Colonic mucosa (tissue), 4 donors: Measurements from ENCODE around the gene ABLIM1. TPM values are rescaled to one million over a fixed set of nuclear protein-coding genes. Genes with fewer than 3 reads are reported as not detected.
A peak's percentile ranks its signal among the peaks of the same experiment; 100 is the strongest.

Experiments used
- DNase-seq: peaks from one replicate; pipeline ENCODE4 v3.0.0-alpha.2; 2020
- H3K27ac ChIP-seq: fragments of 200-600 bp; one replicate; pipeline ENCODE4 v1.8.0; 2021
- H3K27me3 ChIP-seq: fragments of 200-600 bp; one replicate; pipeline ENCODE4 v1.8.0; 2021
- H3K36me3 ChIP-seq: fragments of 200-600 bp; one replicate; pipeline ENCODE4 v1.8.0; 2021
- H3K4me1 ChIP-seq: fragments of 200-600 bp; one replicate; pipeline ENCODE4 v1.8.0; 2021; ENCODE audit warnings: mild to moderate bottlenecking
- H3K4me3 ChIP-seq: fragments of 200-600 bp; one replicate; pipeline ENCODE4 v1.8.0; 2021
- H3K9ac ChIP-seq, 2 donors: one replicate each; pipeline ENCODE4 v1.7.0; 2013; ENCODE audit warnings: control low read depth in 2 of 2, low read depth in 2 of 2, low read length in 2 of 2
- H3K9me3 ChIP-seq: fragments of 200-600 bp; one replicate; pipeline ENCODE4 v1.8.0; 2021
- CTCF ChIP-seq: fragments of 200-600 bp; IDR thresholded peaks from one replicate; pipeline ENCODE4 v1.8.0; 2022; ENCODE audit warnings: antibody characterized with exemption, mild to moderate bottlenecking
- intact Hi-C: fragments of 100-400 bp; cut with DNase I; formaldehyde crosslinking; loops from one replicate; pipeline ENCODE4 v1.14.1; 2022
- total RNA-seq, 2 donors: library from RNA; stranded (reverse); fragmentation: NEBNext Ultra II Directional in 1 of 2; extraction: Animal tissue kit (Norgen Biotek cat#: 25700) in 1 of 2; gene quantifications; one replicate each; pipeline ENCODE4 v1.2.1, GENCODE V29; 2021
- donor health status: healthy.
- donor health status: DM: no; HTN: no; CAD: no.
- donor health status: DM: no; HTN: no; CAD: no.

Gene ABLIM1
- total RNA-seq, 2 donors from 2014 or later: 118 to 131 TPM

GRCh38 chr10:114532226-114532625, 125.8 kb downstream of the ABLIM1 start:
- intact Hi-C loops: no loop called here
- H3K9ac ChIP-seq: no peak overlapping the region
- DNase-seq: no peak
- no peaks in the 10 kb centered on the region for H3K4me1 ChIP-seq
- no peak overlapping the region for H3K4me3 ChIP-seq
- no peaks in the 10 kb centered on the region for H3K9me3 ChIP-seq
- no peak for TF ChIP-seq CTCF
- H3K27ac ChIP-seq: no peak overlapping the region
- no peaks in the 10 kb centered on the region for H3K27me3 ChIP-seq
- H3K36me3 ChIP-seq: no peaks in the 10 kb centered on the region

- peak; percentile 94 for DNase-seq
- Histone ChIP-seq H3K9ac (peak overlapping the region; percentile 48 to 86), H3K27ac (peak overlapping the region; percentile 71), H3K4me1 (peaks cover 14% of the 10 kb centered on the region), H3K27me3 (no peaks in the 10 kb centered on the region), H3K36me3 (no peaks in the 10 kb centered on the region), H3K9me3 (no peaks in the 10 kb centered on the region), H3K4me3 (peak overlapping the region; percentile 27)
- intact Hi-C loops: no loop called here
- TF ChIP-seq CTCF: no peak
Measured at GRCh38 chr10:114526504-114527238, 131.4 kb downstream of the ABLIM1 start.

GRCh38 chr10:114526126-114526503, 132.0 kb downstream of the ABLIM1 start:
- intact Hi-C loops: no loop called here
- H3K9me3 ChIP-seq: no peaks in the 10 kb centered on the region
- no peak for DNase-seq
- no peaks in the 10 kb centered on the region for H3K27me3 ChIP-seq
- H3K27ac ChIP-seq: peak overlapping the region; percentile 71
- no peak for TF ChIP-seq CTCF
- no peaks in the 10 kb centered on the region for H3K36me3 ChIP-seq
- peaks cover 14% of the 10 kb centered on the region for H3K4me1 ChIP-seq
- H3K4me3 ChIP-seq: peak overlapping the region; percentile 27
- H3K9ac ChIP-seq: peak overlapping the region; percentile 48 to 86

GRCh38 chr10:114525368-114525949, 132.6 kb downstream of the ABLIM1 start:
- Histone ChIP-seq H3K36me3 (no peaks in the 10 kb centered on the region), H3K9me3 (no peaks in the 10 kb centered on the region), H3K27ac (peak overlapping the region; percentile 71), H3K27me3 (no peaks in the 10 kb centered on the region), H3K4me3 (peak overlapping the region; percentile 27), H3K9ac (peak overlapping the region in 1 of 2 donors; percentile 86), H3K4me1 (peaks cover 14% of the 10 kb centered on the region)
- DNase-seq: no peak
- intact Hi-C loops: no loop called here
- no peak for TF ChIP-seq CTCF

GRCh38 chr10:114523876-114524275, 134.2 kb downstream of the ABLIM1 start:
- no peak overlapping the region for H3K4me3 ChIP-seq
- no peaks in the 10 kb centered on the region for H3K36me3 ChIP-seq
- peak overlapping the region in 1 of 2 donors; percentile 1 for H3K9ac ChIP-seq
- no peak overlapping the region for H3K27ac ChIP-seq
- H3K9me3 ChIP-seq: no peaks in the 10 kb centered on the region
- DNase-seq: no peak
- intact Hi-C loops: no loop called here
- TF ChIP-seq CTCF: no peak
- no peaks in the 10 kb centered on the region for H3K27me3 ChIP-seq
- peaks cover 21% of the 10 kb centered on the region for H3K4me1 ChIP-seq
